Keratinocyte (primary cell): ENCODE measurements around the gene MYT1. TPM values are rescaled to one million over a fixed set of nuclear protein-coding genes. Genes with fewer than 3 reads are reported as not detected.

Source experiments
- DNase-seq: peaks from one replicate; pipeline ENCODE4 v3.0.0-alpha.2; 2011; ENCODE audit warnings: low read depth, missing footprints, low spot score
- FAIRE-seq: peaks from 2 replicates; lab custom pipeline; 2011; peaks lifted over from hg19 to GRCh38; lab: Jason Lieb, UNC
- H2AFZ ChIP-seq: 2 replicates; pipeline ENCODE4 v1.6.0; 2012; ENCODE audit warnings: low read length, control low read depth, inconsistent platforms; ENCODE audit not compliant: control insufficient read depth
- H3K27ac ChIP-seq: 2 replicates; pipeline ENCODE4 v1.5.1; 2011; ENCODE audit warnings: low read length; ENCODE audit not compliant: control insufficient read depth, insufficient read depth
- H3K27me3 ChIP-seq: 3 replicates; pipeline ENCODE4 v1.6.0; 2011; ENCODE audit warnings: low read length; ENCODE audit not compliant: control insufficient read depth, insufficient read depth; ENCODE audit errors: extremely low read depth
- H3K36me3 ChIP-seq, 2 experiments: 2 replicates in 1 of 2; 3 replicates in 1 of 2; pipeline ENCODE4 v1.5.1; 2011; ENCODE audit warnings: low read length in 2 of 2, mild to moderate bottlenecking in 1 of 2; ENCODE audit not compliant: control insufficient read depth in 2 of 2, insufficient read depth in 2 of 2; ENCODE audit errors: extremely low read depth in 1 of 2
- H3K4me1 ChIP-seq: 3 replicates; pipeline ENCODE4 v1.5.1; 2011; ENCODE audit warnings: low read length; ENCODE audit not compliant: control insufficient read depth, insufficient read depth; ENCODE audit errors: extremely low read depth
- H3K4me2 ChIP-seq: 3 replicates; pipeline ENCODE4 v1.6.0; 2011; ENCODE audit warnings: low read depth, low read length; ENCODE audit not compliant: control insufficient read depth, insufficient read depth; ENCODE audit errors: extremely low read depth
- H3K4me3 ChIP-seq, 3 experiments: fragments of 200-600 bp in 1 of 3; sonication (generic) in 1 of 3; 2 replicates in 2 of 3; 3 replicates in 1 of 3; pipeline ENCODE4 v1.5.1; 2011 to 2016; ENCODE audit warnings: low read length in 3 of 3, mild to moderate bottlenecking in 3 of 3, control low read depth in 2 of 3, inconsistent platforms in 1 of 3, low read depth in 1 of 3, mixed read lengths in 1 of 3, mixed run types in 1 of 3, moderate library complexity in 1 of 3; ENCODE audit not compliant: control insufficient read depth in 2 of 3, insufficient read depth in 2 of 3; ENCODE audit errors: extremely low read depth in 1 of 3
- H3K79me2 ChIP-seq: 2 replicates; pipeline ENCODE4 v1.6.0; 2012; ENCODE audit warnings: low read length; ENCODE audit not compliant: control insufficient read depth, insufficient read depth
- H3K9ac ChIP-seq: 3 replicates; pipeline ENCODE4 v1.6.0; 2011; ENCODE audit warnings: low read length; ENCODE audit not compliant: control insufficient read depth, insufficient read depth; ENCODE audit errors: extremely low read depth
- H3K9me1 ChIP-seq: 3 replicates; pipeline ENCODE4 v1.6.0; 2011; ENCODE audit warnings: low read length; ENCODE audit not compliant: control insufficient read depth, insufficient read depth; ENCODE audit errors: extremely low read depth
- H3K9me3 ChIP-seq: 2 replicates; pipeline ENCODE4 v1.5.1; 2012; ENCODE audit warnings: low read depth, low read length; ENCODE audit not compliant: control insufficient read depth
- H4K20me1 ChIP-seq: 3 replicates; pipeline ENCODE4 v1.6.0; 2011; ENCODE audit warnings: low read length; ENCODE audit not compliant: control insufficient read depth, insufficient read depth; ENCODE audit errors: extremely low read depth
- EZH2 ChIP-seq: IDR thresholded peaks from one replicate; pipeline ENCODE4 v1.6.1; 2012; ENCODE audit warnings: inconsistent platforms, mild to moderate bottlenecking, low read length, moderate library complexity
- dilution Hi-C: fragments of 300-500 bp; cut with MboI; formaldehyde crosslinking; loops from one replicate; pipeline ENCODE4 v1.7.0; 2020; ENCODE audit warnings: low sequenced_read_pairs; ENCODE audit not compliant: extremely low pct_ligation_motif_present
- polyA plus RNA-seq, 5 experiments: library from polyadenylated mRNA; depleted of rRNA in 3 of 5; stranded (reverse) in 3 of 5; stranded (forward) in 1 of 5; unstranded in 1 of 5; fragments of >200 nt; gene quantifications; 1 replicate in 1 of 5; 2 replicates in 3 of 5; 3 replicates in 1 of 5; pipeline versions ENCODE4 v1.2.1 to v1.2.3, GENCODE V29; 2011 to 2012; ENCODE audit warnings: missing spikeins in 2 of 5, low read depth in 1 of 5, low replicate concordance in 1 of 5
- TF ChIP-seq, protein P1 (sequence below), 3 experiments: IDR thresholded peaks in 1 of 3; conservative IDR thresholded peaks in 1 of 3; optimal IDR thresholded peaks in 1 of 3; 2 replicates in 2 of 3; 3 replicates in 1 of 3; pipeline versions ENCODE3 to v1.5.1; 2011; ENCODE audit warnings: low read length in 3 of 3, mild to moderate bottlenecking in 3 of 3, moderate library complexity in 2 of 3, control low read depth in 1 of 3, inconsistent platforms in 1 of 3; ENCODE audit not compliant: insufficient read depth in 2 of 3; ENCODE audit errors: extremely low read depth in 1 of 3

The MYT1 gene
- polyA plus RNA-seq, 1 donor (not counting 4 experiments of a cell fraction or from before 2014, with no cell fraction given) = not detected

DNA sequence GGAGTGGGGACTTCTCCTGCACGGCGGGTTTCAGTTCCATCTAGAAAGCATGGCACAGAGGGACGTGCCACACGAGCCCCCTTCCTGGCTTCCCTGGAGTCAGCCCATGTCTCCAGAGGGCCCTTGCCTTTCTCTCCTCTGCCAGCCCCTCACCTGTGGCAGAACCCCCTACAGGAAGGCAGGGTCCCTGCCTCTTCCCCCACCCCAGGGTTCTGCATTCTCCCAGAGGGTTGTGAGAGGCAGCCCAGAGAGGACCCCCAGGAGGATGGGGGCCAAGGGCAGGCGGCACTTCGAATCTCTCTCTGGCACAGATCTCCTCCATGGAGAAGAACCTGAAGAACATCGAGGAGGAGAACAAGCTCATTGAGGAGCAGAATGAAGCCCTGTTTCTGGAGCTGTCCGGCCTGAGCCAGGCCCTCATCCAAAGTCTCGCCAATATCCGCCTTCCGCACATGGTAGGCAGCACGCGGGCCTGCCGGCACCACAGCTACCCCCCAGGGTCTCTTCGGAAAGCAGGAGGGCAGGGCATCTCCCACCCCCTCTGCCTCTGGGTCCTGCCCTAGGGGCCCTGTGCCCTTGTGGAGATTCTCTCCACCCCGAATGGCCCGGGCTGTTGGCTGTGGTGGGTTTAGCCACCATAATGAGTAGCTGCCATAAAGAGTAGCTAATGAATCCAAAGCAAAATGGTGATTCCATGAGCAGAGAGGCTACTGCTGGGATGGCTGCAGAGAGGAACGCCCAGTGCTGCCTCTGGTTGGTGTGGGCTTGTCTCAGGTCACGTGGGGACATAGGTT, 75.4 kb downstream of the MYT1 start:
- Histone ChIP-seq H3K4me2 (no peak overlapping the region), H3K4me3 (no peak overlapping the region), H4K20me1 (no peaks in the 10 kb centered on the region), H3K36me3 (no peaks in the 10 kb centered on the region), H3K4me1 (no peaks in the 10 kb centered on the region), H3K9ac (no peak overlapping the region), H3K27ac (no peak overlapping the region), H3K27me3 (peaks cover 27% of the 10 kb centered on the region), H3K9me1 (no peaks in the 10 kb centered on the region), H3K9me3 (no peaks in the 10 kb centered on the region), H2AFZ (no peak overlapping the region), H3K79me2 (no peaks in the 10 kb centered on the region)
- dilution Hi-C loops = no loop called here
- no peak for FAIRE-seq
- no peak for DNase-seq
- no peak for TF ChIP-seq EZH2
- TF ChIP-seq, protein P1, sequence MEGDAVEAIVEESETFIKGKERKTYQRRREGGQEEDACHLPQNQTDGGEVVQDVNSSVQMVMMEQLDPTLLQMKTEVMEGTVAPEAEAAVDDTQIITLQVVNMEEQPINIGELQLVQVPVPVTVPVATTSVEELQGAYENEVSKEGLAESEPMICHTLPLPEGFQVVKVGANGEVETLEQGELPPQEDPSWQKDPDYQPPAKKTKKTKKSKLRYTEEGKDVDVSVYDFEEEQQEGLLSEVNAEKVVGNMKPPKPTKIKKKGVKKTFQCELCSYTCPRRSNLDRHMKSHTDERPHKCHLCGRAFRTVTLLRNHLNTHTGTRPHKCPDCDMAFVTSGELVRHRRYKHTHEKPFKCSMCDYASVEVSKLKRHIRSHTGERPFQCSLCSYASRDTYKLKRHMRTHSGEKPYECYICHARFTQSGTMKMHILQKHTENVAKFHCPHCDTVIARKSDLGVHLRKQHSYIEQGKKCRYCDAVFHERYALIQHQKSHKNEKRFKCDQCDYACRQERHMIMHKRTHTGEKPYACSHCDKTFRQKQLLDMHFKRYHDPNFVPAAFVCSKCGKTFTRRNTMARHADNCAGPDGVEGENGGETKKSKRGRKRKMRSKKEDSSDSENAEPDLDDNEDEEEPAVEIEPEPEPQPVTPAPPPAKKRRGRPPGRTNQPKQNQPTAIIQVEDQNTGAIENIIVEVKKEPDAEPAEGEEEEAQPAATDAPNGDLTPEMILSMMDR (optimal IDR thresholded peaks at IDR 0.05 in 1 of 3, IDR thresholded peaks at IDR 0.05 in 1 of 3, conservative IDR thresholded peaks at IDR 0.05 in 1 of 3; ENCODE audit: extremely low read depth in 1 of 3, insufficient read depth in 2 of 3, low read length in 3 of 3) = no peak

DNA sequence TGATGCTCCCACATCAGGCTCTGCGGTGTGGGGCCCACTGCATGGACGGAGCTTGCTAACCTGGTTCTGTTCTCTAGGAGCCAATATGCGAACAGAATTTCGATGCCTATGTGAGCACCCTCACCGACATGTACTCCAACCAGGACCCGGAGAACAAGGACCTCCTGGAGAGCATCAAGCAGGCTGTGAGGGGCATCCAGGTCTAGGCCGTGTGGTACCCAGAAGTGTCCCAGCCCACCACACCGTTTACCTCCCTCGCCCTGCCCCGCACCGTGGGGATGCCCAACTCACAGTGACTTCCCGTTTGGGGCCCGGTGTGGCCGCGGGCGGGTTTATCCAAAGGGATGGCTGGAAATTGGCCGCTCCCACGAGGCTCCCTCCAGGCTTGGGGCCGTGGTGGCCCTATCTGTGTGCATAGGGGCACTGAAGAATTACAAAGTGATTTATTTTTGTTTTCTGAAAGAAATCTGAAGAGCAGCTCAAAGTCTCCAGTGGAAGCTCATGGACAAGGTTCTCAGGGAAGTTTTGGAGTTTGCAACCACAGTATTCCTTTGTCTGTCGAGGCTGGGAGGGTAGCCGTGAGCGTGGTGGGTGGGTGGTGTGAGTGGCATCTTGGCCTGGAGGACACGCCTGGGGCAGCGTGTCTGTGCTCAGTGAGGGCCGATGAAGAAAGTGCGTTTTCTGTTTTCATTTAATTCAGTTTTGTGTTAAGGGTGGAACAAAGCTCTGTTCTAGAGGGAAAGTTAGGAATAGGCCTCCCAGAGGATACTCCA, 76.2 kb downstream of the MYT1 start:
- Histone ChIP-seq H3K4me2 (no peak overlapping the region), H4K20me1 (no peaks in the 10 kb centered on the region), H2AFZ (no peak overlapping the region), H3K27ac (no peak overlapping the region), H3K79me2 (no peaks in the 10 kb centered on the region), H3K4me3 (no peak overlapping the region), H3K36me3 (no peaks in the 10 kb centered on the region), H3K27me3 (peaks cover 30% of the 10 kb centered on the region), H3K9me3 (no peaks in the 10 kb centered on the region), H3K9me1 (no peaks in the 10 kb centered on the region), H3K4me1 (no peaks in the 10 kb centered on the region), H3K9ac (no peak overlapping the region)
- no peak for DNase-seq
- TF ChIP-seq, protein P1 (optimal IDR thresholded peaks at IDR 0.05 in 1 of 3, IDR thresholded peaks at IDR 0.05 in 1 of 3, conservative IDR thresholded peaks at IDR 0.05 in 1 of 3; ENCODE audit: extremely low read depth in 1 of 3, insufficient read depth in 2 of 3, low read length in 3 of 3) = no peak
- TF ChIP-seq EZH2 = no peak
- dilution Hi-C loops = no loop called here
- no peak for FAIRE-seq
